ENCODE measurements around the gene BIRC3. TPM values are rescaled to one million over a fixed set of nuclear protein-coding genes. Genes with fewer than 3 reads are reported as not detected.

BIRC3 gene
- total RNA-seq, 1 donor from 2014 or later, result 1.8 TPM

Other genes with a start within 250 kb of the BIRC3 start
- 74.9 TPM for gene YAP1, start 207.0 kb upstream of the BIRC3 start, total RNA-seq
- gene BIRC2, start 29.7 kb downstream of the BIRC3 start, total RNA-seq, result 31.5 TPM
- gene TMEM123, start 135.3 kb downstream of the BIRC3 start, total RNA-seq, result 50.6 TPM
- gene MMP7, start 213.3 kb downstream of the BIRC3 start, total RNA-seq, result not detected

Measured in cardiac septum (tissue), 1 donor.